Ascending aorta (tissue), 2 donors: ENCODE measurements around the gene SGCD. TPM values are rescaled to one million over a fixed set of nuclear protein-coding genes. Genes with fewer than 3 reads are reported as not detected.

ENCODE experiments used
- DNase-seq, 2 donors: peaks; one replicate each; pipeline ENCODE4 v3.0.0-alpha.2; 2019; ENCODE audit warnings: low spot score in 2 of 2
- H3K27ac ChIP-seq, 2 donors: fragments of 200-600 bp; sonication (generic); one replicate each; pipeline ENCODE4 v1.5.1; 2016 to 2017; ENCODE audit warnings: mild to moderate bottlenecking in 1 of 2
- H3K27me3 ChIP-seq: fragments of 200-600 bp; sonication (generic); one replicate; pipeline ENCODE4 v1.5.1; 2017
- H3K36me3 ChIP-seq, 2 donors: fragments of 200-600 bp; sonication (generic); one replicate each; pipeline ENCODE4 v1.5.1; 2016
- H3K4me1 ChIP-seq, 2 donors: fragments of 200-600 bp; sonication (generic); one replicate each; pipeline ENCODE4 v1.5.1; 2016 to 2017; ENCODE audit warnings: mild to moderate bottlenecking in 1 of 2
- H3K4me3 ChIP-seq, 2 donors: fragments of 200-600 bp; sonication (generic); one replicate each; pipeline ENCODE4 v1.5.1; 2016 to 2017; ENCODE audit warnings: mild to moderate bottlenecking in 1 of 2
- H3K9me3 ChIP-seq, 2 donors: fragments of 200-600 bp; sonication (generic); one replicate each; pipeline ENCODE4 v1.5.1; 2016
- intact Hi-C: fragments of 100-400 bp; cut with DNase I; formaldehyde crosslinking; loops from one replicate; pipeline ENCODE4 v1.15.1; 2023
- total RNA-seq: library from RNA; depleted of rRNA; stranded (reverse); fragments of >200 nt; gene quantifications from one replicate; pipeline ENCODE4 v1.1.0, GENCODE V29; 2016
- TF ChIP-seq, protein P1 (sequence below), 3 experiments: fragments of 200-600 bp in 2 of 3; fragments of 450-650 bp in 1 of 3; sonication (generic) in 2 of 3; IDR thresholded peaks; one replicate each; pipeline ENCODE4 v1.5.1; 2016 to 2019; ENCODE audit warnings: antibody characterized with exemption in 3 of 3, mild to moderate bottlenecking in 1 of 3, moderate library complexity in 1 of 3

The SGCD gene
- total RNA-seq, 1 donor from 2014 or later, result 4.0 TPM

DNA sequence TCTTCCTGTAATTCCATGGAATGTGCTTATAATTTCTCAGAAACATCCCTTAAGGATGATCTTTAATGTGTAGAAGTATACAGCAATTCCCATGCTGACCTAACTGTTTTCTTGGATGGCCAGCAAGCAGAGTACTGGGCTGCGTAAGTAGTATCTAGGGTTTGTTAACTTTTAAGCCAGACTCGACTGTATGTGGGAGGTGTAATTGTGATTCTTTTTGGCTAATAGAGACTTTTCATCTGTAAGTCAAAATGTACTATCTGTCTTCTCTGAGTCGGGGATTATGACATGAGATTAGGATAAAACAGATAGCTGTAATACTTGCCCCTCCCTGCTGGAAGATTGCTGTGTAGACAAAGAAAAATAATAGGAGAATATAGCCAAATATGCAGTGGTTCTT is 169.3 kb downstream of the SGCD start:
- H3K27me3 ChIP-seq, result no peaks in the 10 kb centered on the region
- no peaks in the 10 kb centered on the region for H3K36me3 ChIP-seq
- H3K4me1 ChIP-seq, result no peaks in the 10 kb centered on the region
- intact Hi-C loops, result no loop called here
- no peak for DNase-seq
- peaks cover 0 to under 1% of the 10 kb centered on the region in 2 donors for H3K9me3 ChIP-seq
- no peak overlapping the region for H3K4me3 ChIP-seq
- TF ChIP-seq, protein P1, sequence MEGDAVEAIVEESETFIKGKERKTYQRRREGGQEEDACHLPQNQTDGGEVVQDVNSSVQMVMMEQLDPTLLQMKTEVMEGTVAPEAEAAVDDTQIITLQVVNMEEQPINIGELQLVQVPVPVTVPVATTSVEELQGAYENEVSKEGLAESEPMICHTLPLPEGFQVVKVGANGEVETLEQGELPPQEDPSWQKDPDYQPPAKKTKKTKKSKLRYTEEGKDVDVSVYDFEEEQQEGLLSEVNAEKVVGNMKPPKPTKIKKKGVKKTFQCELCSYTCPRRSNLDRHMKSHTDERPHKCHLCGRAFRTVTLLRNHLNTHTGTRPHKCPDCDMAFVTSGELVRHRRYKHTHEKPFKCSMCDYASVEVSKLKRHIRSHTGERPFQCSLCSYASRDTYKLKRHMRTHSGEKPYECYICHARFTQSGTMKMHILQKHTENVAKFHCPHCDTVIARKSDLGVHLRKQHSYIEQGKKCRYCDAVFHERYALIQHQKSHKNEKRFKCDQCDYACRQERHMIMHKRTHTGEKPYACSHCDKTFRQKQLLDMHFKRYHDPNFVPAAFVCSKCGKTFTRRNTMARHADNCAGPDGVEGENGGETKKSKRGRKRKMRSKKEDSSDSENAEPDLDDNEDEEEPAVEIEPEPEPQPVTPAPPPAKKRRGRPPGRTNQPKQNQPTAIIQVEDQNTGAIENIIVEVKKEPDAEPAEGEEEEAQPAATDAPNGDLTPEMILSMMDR (IDR thresholded peaks at IDR 0.05), result no peak
- H3K27ac ChIP-seq, result no peak overlapping the region

DNA sequence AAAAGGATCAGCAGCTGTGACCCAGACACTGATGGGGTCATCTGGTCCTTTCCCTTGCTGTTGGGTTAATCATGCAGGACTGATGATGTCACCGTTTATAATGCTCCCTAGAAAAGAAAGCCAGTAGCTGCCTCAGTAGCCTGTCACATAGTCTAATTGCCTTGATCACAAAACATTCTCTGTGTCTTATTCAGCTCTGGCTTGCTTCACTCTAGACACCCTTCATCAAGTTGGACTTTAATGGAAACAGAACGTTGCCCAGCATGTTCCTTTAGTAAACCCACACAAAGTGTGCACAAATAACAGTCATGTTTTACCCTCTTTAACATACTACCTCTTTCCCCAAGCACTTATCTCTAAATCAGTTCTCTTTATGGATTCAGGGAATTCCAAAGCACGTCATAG is 170.8 kb downstream of the SGCD start:
- no peaks in the 10 kb centered on the region for H3K9me3 ChIP-seq
- H3K4me1 ChIP-seq, result no peaks in the 10 kb centered on the region
- no peaks in the 10 kb centered on the region for H3K36me3 ChIP-seq
- TF ChIP-seq, protein P1 (IDR thresholded peaks at IDR 0.05), result no peak
- H3K27ac ChIP-seq, result no peak overlapping the region
- intact Hi-C loops, result no loop called here
- H3K27me3 ChIP-seq, result no peaks in the 10 kb centered on the region
- no peak for DNase-seq
- no peak overlapping the region for H3K4me3 ChIP-seq

DNA sequence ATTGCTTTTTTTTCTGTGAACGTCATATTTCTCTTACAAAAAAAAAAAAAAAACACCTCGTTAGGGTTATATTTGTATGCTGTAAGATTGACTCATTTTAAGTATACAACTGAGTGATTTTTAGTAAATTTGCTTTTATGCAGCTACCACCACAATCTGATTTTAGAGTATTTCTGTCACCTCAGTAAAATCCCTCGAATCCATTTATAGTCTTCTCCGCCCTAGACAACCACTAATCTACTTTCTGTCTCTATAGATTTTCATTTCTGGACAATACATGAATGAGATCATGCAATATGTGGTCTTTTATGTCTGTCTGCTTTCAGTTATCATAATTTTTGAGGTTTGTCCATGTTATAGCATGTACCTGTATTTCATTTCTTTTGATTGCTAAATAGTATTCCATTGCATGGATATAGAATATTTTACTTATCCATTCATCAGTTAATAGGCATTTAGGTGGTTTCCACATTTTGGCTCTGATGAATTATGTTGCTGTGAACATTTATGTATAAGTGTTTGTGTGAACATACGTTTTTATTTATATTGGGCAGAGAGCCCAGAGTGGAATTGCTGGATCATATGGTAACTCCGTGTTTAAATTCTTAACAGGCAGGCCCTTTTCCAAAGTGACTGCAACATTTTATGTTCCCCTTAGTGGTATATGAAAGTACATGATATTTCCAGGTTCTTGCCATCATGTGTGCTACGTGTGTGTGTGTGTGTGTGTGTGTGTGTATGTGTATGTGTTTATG is 171.4 kb downstream of the SGCD start:
- no peaks in the 10 kb centered on the region for H3K4me1 ChIP-seq
- DNase-seq, result no peak
- intact Hi-C loops, result no loop called here
- H3K27me3 ChIP-seq, result no peaks in the 10 kb centered on the region
- H3K9me3 ChIP-seq, result no peaks in the 10 kb centered on the region
- TF ChIP-seq, protein P1 (IDR thresholded peaks at IDR 0.05), result no peak
- no peaks in the 10 kb centered on the region for H3K36me3 ChIP-seq
- H3K27ac ChIP-seq, result no peak overlapping the region
- no peak overlapping the region for H3K4me3 ChIP-seq

DNA sequence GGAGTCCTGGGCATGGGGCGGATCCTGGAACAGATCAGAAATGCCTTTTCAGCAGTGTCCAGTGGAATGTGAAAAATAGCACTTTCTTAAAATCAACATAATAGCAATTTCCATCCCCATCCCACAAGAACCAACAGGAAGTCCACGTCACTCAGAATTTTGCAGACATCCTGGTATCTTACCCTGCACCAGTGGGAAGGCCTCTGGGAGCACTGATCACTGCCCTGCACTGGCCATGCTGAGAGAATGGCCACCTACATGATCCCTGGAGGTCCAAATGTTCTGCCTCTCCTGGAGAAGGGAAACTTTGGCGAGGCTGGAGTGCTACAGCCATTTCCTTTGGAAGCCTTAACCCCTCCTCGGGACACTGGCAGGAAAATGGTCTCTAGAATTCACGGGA is 173.8 kb downstream of the SGCD start:
- H3K4me1 ChIP-seq, result no peaks in the 10 kb centered on the region
- H3K27me3 ChIP-seq, result no peaks in the 10 kb centered on the region
- no peak overlapping the region for H3K27ac ChIP-seq
- TF ChIP-seq, protein P1 (IDR thresholded peaks at IDR 0.05), result no peak
- H3K9me3 ChIP-seq, result no peaks in the 10 kb centered on the region
- no peak for DNase-seq
- intact Hi-C loops, result no loop called here
- no peak overlapping the region for H3K4me3 ChIP-seq
- H3K36me3 ChIP-seq, result no peaks in the 10 kb centered on the region

DNA sequence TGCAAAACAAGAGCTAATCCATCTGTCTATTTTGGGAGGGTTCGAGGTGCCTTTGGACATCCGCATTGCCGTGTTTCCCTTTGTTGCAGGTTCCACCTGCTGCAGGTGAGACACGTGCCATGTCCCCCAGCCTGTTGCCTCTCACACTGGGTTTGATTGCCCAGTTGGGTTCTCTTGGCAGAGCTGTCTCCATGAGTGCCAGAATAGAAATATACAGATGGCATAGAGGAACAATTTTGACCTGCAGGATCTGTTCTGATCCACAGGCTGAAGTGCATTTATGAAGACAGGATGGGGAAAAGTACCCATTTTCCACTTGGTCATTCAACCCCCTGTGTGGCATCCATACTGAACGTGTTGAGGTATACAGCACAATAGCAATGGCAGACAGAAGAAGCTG is 178.1 kb downstream of the SGCD start:
- Histone ChIP-seq H3K4me3 (no peak overlapping the region), H3K27me3 (no peaks in the 10 kb centered on the region), H3K36me3 (no peaks in the 10 kb centered on the region), H3K9me3 (no peaks in the 10 kb centered on the region), H3K4me1 (no peaks in the 10 kb centered on the region), H3K27ac (no peak overlapping the region)
- no peak for DNase-seq
- intact Hi-C loops, result no loop called here
- TF ChIP-seq, protein P1 (IDR thresholded peaks at IDR 0.05), result no peak
